Gastroesophageal sphincter (tissue), 3 donors: ENCODE measurements around the gene ACKR2.

Source experiments
- CTCF ChIP-seq, 4 experiments: fragments of 200-600 bp in 2 of 4; fragments of 450-650 bp in 2 of 4; sonication (generic) in 1 of 4; IDR thresholded peaks; one replicate each; pipeline ENCODE4 v1.5.1; 2017 to 2019; ENCODE audit warnings: antibody characterized with exemption in 4 of 4, mild to moderate bottlenecking in 2 of 4, moderate library complexity in 2 of 4
- EP300 ChIP-seq: sonication (generic); formaldehyde crosslinking; IDR thresholded peaks from one replicate; pipeline ENCODE4 v1.6.1; 2017; ENCODE audit warnings: antibody characterized with exemption, mild to moderate bottlenecking
- POLR2A ChIP-seq, 2 donors: fragments of 450-650 bp; IDR thresholded peaks; one replicate each; pipeline ENCODE4 v1.6.1; 2017; ENCODE audit warnings: antibody characterized with exemption in 2 of 2, mild to moderate bottlenecking in 2 of 2, moderate library complexity in 1 of 2
- POLR2AphosphoS5 ChIP-seq: sonication (generic); formaldehyde crosslinking; IDR thresholded peaks from one replicate; pipeline ENCODE4 v1.6.1; 2017; ENCODE audit warnings: antibody characterized with exemption

DNA sequence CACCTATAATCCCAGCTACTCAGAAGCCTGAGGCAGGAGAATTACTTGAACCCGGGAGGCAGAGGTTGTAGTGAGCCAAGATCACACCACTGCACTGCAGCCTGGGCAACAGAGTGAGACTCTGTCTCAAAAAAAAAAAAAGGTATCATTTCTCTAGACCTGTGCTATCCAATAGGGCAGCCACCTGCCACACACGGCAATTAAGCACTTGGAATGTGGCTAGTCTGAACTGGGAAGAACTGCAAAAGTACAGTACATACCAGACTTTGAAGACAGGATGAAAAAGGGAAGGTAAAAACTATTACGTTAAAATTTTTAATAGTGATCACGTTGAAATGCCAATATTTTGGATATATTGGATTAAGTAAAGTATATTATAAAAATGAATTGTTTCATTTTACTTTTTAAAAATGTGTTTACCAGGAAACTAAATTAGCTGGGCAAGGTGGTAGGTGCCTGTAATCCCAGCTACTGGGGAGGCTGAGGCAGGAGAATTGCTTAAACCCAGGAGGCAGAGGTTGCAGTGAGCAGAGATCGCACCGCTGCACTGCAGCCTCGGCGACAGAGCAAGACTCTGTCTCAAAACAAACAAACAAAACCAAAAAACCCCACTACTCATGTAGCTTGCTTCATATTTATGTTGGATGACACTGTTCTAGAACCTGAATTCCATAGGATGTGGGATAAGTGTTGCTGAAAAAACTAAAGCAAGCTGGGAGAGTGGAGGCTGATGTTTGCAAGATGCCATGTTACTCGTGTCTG is 64.2 kb downstream of the ACKR2 start:
- TF ChIP-seq EP300 = no peak
- TF ChIP-seq POLR2AphosphoS5 = no peak
- TF ChIP-seq CTCF (IDR thresholded peaks at IDR 0.05) = no peak
- TF ChIP-seq POLR2A (IDR thresholded peaks at IDR 0.05) = no peak
